HepG2 (cell line): ENCODE data around the gene SAP25. TPM values are rescaled to one million over a fixed set of nuclear protein-coding genes. Genes with fewer than 3 reads are reported as not detected.

Experiments
- DZIP1 ChIP-seq: sonication (generic); formaldehyde crosslinking; IDR thresholded peaks from 2 replicates; pipeline ENCODE4 v1.5.0; 2020; ENCODE audit warnings: mild to moderate bottlenecking, missing genetic modification reagents
- GABPB1 ChIP-seq: IDR thresholded peaks from 2 replicates; pipeline ENCODE4 v1.6.1; 2016; ENCODE audit warnings: mild to moderate bottlenecking, missing genetic modification reagents, moderate library complexity, missing compliant biosample characterization
- GPBP1L1 ChIP-seq: sonication (generic); formaldehyde crosslinking; IDR thresholded peaks from 2 replicates; pipeline ENCODE4 v1.5.0; 2020; ENCODE audit warnings: mild to moderate bottlenecking, missing genetic modification reagents
- HNRNPH1 ChIP-seq: fragments of 200-400 bp; formaldehyde crosslinking; optimal IDR thresholded peaks from 2 replicates; pipeline ENCODE3; 2017; ENCODE audit warnings: mild to moderate bottlenecking, low read depth, low read length
- RERE ChIP-seq: IDR thresholded peaks from 2 replicates; pipeline ENCODE4 v1.6.1; 2016; ENCODE audit warnings: low read depth, missing genetic modification reagents, missing compliant biosample characterization
- ZNF230 ChIP-seq: sonication (generic); formaldehyde crosslinking; IDR thresholded peaks from 2 replicates; pipeline ENCODE4 v1.4.0; 2020; ENCODE audit warnings: mild to moderate bottlenecking, missing genetic modification reagents
- ZNF616 ChIP-seq: sonication (generic); formaldehyde crosslinking; IDR thresholded peaks from 2 replicates; pipeline ENCODE4 v1.5.0; 2020; ENCODE audit warnings: low read depth, mild to moderate bottlenecking, missing genetic modification reagents
- ZNF644 ChIP-seq: IDR thresholded peaks from 2 replicates; pipeline ENCODE4 v1.6.1; 2016; ENCODE audit warnings: low read depth
- ZNF710 ChIP-seq: sonication (generic); formaldehyde crosslinking; IDR thresholded peaks from 2 replicates; pipeline ENCODE4 v1.5.0; 2020; ENCODE audit warnings: mild to moderate bottlenecking, missing genetic modification reagents, borderline replicate concordance
- polyA plus RNA-seq, 8 experiments: library from polyadenylated mRNA; depleted of rRNA in 3 of 8; stranded (reverse) in 7 of 8; unstranded in 1 of 8; fragments of >200 nt; fragmentation: Illumina TruSeq in 4 of 8; extraction: Trizol in 4 of 8; gene quantifications; 2 replicates each; pipeline versions ENCODE4 v1.2.1 to v1.2.3, GENCODE V29; 2011 to 2016; ENCODE audit warnings: low read depth in 4 of 8, missing spikeins in 1 of 8, mixed read lengths in 1 of 8; ENCODE audit not compliant: insufficient read depth in 1 of 8
- total RNA-seq, 5 experiments: library from RNA; depleted of rRNA; stranded (reverse); fragments of >200 nt; fragmentation: Illumina TruSeq; extraction: Trizol; gene quantifications; 2 replicates each; pipeline ENCODE4 v1.2.3, GENCODE V29; 2016; ENCODE audit warnings: low read depth in 1 of 5
- TF ChIP-seq, protein P1 (sequence below): sonication (generic); formaldehyde crosslinking; IDR thresholded peaks from 2 replicates; pipeline ENCODE4 v1.4.0; 2020; ENCODE audit warnings: mild to moderate bottlenecking, missing genetic modification reagents
- TF ChIP-seq, protein P2 (sequence below): IDR thresholded peaks from 2 replicates; pipeline ENCODE4 v1.6.1; 2012; ENCODE audit warnings: low read depth, low read length, improper control_type of control experiment

Gene SAP25
- total and polyA plus RNA-seq, 2 of the 13 experiments (the other 11 are each of a cell fraction or from before 2014, with no cell fraction given), result 0.15 to 0.20 TPM

DNA sequence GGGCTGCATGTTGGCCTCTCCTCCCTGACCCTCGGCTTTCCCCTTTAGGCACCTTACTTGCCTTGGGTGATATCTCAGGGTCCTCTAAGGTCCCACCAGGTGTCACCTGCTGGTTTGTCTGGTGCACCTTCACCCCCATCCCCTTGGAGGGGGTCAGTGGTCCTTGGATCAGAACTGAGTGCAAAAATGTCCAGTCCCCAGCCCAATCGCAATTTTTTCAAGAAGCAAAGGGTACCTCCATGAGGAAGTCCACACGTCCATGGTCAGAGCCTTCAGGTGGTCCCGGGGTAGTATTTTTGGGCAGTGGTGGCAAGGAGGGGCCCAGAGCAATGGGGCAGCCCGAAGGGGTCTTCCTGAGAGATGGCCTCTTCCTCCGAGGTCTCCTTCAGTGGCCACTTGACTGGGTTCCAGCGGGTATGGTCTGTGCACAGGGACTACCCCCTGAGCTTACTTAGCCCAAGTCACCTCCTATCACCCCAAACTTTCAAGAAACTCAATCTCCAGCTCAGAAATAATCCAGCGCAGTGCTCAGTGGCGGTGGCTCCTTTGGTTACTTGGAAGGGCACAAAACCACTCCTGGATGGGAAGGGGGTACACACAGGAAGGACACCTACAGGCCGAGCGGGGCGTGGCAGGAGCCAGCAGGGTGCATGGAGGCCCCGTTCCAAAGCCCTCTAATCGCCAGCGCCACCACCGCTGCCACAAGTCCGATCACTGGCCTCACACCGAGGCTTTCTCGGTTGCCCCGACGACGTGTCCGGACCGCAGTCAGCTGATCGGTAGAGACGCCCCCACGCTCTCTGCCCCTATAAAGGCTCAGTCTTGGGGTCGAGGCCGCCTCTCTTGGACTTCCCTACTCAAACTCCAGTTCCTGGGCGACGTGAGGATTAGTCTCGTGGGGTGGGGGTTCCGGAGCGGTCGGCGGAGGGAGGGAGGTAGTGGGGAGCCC is 4.5 kb downstream of the SAP25 start (continued):
- TF ChIP-seq, protein P1, sequence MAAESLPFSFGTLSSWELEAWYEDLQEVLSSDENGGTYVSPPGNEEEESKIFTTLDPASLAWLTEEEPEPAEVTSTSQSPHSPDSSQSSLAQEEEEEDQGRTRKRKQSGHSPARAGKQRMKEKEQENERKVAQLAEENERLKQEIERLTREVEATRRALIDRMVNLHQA (CRISPR knock-in tag), result 0 out of 2 replicates have a peak, but pooled peaks have one; percentile 28
- no peak for TF ChIP-seq ZNF644 (CRISPR knock-in tag)
- no peak for TF ChIP-seq HNRNPH1
- no peak; the same call in 1 of the 2 replicates for TF ChIP-seq GABPB1 (CRISPR knock-in tag)
- no peak for TF ChIP-seq ZNF710 (CRISPR knock-in tag)
- TF ChIP-seq, protein P2, sequence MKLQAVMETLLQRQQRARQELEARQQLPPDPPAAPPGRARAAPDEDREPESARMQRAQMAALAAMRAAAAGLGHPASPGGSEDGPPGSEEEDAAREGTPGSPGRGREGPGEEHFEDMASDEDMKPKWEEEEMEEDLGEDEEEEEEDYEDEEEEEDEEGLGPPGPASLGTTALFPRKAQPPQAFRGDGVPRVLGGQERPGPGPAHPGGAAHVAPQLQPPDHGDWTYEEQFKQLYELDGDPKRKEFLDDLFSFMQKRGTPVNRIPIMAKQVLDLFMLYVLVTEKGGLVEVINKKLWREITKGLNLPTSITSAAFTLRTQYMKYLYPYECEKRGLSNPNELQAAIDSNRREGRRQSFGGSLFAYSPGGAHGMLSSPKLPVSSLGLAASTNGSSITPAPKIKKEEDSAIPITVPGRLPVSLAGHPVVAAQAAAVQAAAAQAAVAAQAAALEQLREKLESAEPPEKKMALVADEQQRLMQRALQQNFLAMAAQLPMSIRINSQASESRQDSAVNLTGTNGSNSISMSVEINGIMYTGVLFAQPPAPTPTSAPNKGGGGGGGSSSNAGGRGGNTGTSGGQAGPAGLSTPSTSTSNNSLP, result no peak; the same call in 1 of the 2 replicates
- TF ChIP-seq RERE (CRISPR knock-in tag), result no peak
- TF ChIP-seq ZNF616 (CRISPR knock-in tag), result no peak; the same call in 1 of the 2 replicates
- no peak for TF ChIP-seq DZIP1 (CRISPR knock-in tag)
- peak; percentile 67; the same call in 1 of the 2 replicates for TF ChIP-seq ZNF230 (CRISPR knock-in tag)
- TF ChIP-seq GPBP1L1 (CRISPR knock-in tag), result no peak
